ENCODE data around the gene EDARADD. TPM values are rescaled to one million over a fixed set of nuclear protein-coding genes. Genes with fewer than 3 reads are reported as not detected.
"Not testable (repeated sequence)": the region's sequence is repeated elsewhere in the genome, so short reads cannot be mapped to it uniquely, and the experiment has no call there.

EDARADD gene
- total RNA-seq: under 1 TPM; 0.24 to 0.32 TPM
- long read RNA-seq, donor 1: 0 reads
- long read RNA-seq, donor 2: 0 reads

DNA sequence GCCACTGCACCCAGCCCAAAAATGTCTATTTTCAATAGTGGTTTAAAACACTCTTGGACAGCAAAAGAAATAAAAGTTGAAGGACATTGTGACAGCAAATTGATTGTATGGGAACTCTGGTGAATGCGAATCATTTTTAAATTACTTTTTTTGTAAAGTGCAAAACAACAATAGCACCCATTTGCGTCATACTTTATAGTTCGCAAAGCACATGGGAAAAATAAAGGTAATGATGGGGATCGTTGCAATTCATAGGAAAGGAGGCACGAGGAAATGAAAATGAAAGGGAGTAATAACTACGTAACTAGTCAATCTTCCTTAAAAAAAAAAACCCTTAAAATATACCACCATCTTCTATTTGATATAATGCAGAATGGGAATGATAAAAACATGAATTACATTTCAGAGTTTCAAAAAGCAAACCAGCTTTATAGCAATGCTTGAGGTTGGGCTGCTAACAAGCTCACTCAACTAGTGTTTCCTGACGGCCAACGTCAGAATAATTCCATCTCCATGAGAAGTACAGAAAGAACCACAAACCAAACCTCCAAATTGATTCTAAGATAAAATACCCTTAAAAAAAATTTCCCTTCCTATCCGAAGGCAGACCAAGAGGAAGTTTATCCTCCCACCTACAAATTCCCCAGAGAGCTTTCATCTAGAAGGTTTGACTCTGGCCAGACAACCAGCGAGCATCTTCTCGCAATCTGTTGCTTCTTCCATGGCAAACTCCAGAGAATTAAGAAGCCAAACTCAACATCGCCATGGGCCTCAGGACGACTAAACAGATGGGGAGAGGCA lies at the start of gene EDARADD:
TSS of gene EDARADD (plus strand) at position 606 of the 801 bp plus-strand sequence. CDS start at position 765, 159 bp downstream.
- no peak for DNase-seq (ENCODE audit: low spot score)
- intact Hi-C loops (cut with DNase I): no loop called here

DNA sequence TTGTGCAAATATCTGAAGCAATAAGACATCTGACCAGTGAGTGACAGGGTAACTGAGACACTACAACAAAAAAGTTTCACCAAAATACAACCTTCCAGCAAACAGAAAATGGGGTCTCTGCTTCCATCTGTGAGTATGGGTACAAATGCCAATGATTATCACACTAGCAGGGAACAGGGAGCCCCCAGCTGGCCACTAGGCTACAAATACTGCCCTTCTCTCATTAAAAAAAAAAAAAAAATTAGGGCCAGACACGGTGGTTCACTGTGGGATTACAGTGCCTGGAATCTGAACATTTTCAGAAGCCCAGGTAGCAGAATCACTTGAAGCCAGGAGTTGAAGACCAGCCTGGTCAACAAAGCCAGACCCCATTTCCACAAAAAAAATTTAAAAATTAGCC lies 48.4 kb upstream of the EDARADD start:
- intact Hi-C loops (cut with DNase I): no loop called here
- DNase-seq (ENCODE audit: low spot score): no peak

DNA sequence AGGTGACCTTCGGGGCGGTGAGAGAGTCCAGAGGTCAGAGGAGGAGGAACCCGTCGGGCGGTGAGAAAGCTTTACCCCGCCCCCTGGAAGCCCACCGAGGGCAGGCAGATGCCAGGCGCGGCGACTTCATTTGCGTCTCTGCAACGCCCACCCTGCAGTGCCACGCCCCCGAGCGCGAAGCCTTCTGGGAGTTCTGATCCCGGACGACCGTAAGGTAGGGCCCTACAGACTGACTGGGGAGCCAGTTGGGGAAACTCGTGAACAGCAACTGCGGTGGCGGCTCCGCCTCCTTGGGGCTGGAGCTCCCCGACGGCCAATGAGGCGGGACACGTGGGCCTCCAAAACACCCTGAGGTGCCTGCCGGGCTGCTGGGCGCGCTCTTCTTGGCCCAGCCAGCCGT lies 46.0 kb upstream of the EDARADD start:
- DNase-seq (ENCODE audit: low spot score): no peak
- intact Hi-C loops (cut with DNase I): no loop called here

DNA sequence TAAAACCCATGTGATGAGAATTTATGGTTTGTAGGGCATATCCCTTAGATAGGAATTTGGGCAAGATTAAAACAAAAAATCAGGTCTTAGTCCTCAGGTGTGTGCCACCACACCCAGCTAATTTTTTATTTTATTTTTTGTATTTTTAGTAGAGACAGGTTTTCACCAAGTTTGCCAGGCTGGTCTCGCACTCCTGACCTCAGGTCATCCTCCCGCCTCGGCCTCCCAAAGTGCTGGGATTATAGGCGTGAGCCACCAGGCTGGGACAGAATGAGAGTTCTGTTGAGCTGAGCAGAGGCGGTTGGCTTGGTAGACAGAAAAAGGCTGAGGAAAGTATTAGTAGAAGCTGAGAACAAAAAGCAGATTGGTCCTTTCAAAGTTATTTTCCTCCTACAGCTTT lies 43.8 kb upstream of the EDARADD start:
- DNase-seq (ENCODE audit: low spot score): no peak
- intact Hi-C loops (cut with DNase I): no loop called here

DNA sequence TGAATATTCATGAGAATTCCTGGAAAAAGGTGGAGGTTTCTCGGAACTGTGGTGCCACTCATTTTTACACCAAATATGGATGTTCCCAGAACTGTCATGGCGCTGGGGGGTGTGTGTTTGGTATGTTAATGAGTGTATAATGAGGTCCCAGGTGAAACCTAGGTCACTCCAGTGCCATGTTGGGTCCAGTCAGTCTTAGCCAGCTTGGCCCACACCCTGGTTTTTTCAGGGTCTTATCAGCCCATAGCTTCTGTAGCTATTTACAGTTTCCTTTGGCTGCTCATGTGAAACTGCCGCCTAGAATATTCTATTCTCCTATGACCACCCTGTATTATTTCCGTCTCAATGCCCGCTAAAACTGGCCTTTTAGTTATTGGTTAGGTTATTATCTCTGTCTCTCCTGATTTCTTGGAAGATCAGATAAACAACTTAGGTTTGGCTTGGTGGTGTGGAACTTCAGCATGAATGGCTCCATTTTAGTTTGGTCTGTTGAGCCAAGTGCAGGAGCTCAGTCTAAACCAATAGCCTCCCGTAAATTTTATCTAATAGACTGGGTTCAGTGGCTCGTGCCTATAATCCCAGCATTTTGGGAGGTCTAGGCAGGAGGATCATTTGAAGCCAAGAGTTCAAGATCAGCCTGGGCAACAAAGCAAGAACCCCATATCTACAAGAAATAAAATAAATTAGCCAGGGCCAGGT lies 42.1 kb upstream of the EDARADD start:
- intact Hi-C loops (cut with DNase I): no loop called here
- no peak for DNase-seq (ENCODE audit: low spot score)

DNA sequence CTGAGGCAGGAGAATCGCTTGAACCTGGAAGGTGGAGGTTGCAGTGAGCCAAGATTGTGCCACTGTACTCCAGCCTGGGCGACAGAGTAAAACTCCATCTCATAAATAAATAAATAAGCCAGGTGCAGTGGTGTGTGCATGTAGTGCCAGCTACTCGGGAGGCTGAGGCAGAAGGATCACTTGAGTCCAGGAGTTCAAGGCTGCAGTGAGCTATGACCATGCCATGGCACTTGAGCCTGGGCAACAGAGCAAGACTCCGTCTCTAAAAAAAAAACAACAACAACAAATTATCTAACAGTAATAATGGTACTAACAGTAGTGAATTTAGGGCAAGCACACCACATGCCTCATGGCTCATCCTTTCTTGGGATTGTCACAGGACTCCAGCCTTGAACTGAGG lies 41.3 kb upstream of the EDARADD start:
- DNase-seq (ENCODE audit: low spot score); intact Hi-C loops (cut with DNase I): not testable (repeated sequence)

DNA sequence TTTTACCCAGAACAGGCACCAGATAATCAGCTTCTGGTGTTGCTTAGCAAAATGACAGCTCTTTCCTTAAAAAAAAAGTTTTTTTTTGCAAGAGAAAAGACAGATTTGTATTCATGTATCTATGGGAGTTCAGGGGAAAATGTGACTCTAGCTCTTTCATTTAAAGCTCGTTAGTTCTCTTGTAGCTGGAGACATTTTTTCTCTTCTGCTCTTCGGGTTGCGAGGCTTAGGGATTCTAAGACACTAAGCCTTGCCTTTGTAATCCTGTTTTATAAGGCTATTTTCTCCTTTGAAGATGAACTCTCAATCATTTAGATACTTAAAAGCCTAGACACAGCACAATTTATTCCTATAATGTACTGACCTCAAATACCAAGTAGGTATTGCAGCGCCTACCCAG lies 40.3 kb upstream of the EDARADD start:
- no peak for DNase-seq (ENCODE audit: low spot score)
- intact Hi-C loops (cut with DNase I): no loop called here

DNA sequence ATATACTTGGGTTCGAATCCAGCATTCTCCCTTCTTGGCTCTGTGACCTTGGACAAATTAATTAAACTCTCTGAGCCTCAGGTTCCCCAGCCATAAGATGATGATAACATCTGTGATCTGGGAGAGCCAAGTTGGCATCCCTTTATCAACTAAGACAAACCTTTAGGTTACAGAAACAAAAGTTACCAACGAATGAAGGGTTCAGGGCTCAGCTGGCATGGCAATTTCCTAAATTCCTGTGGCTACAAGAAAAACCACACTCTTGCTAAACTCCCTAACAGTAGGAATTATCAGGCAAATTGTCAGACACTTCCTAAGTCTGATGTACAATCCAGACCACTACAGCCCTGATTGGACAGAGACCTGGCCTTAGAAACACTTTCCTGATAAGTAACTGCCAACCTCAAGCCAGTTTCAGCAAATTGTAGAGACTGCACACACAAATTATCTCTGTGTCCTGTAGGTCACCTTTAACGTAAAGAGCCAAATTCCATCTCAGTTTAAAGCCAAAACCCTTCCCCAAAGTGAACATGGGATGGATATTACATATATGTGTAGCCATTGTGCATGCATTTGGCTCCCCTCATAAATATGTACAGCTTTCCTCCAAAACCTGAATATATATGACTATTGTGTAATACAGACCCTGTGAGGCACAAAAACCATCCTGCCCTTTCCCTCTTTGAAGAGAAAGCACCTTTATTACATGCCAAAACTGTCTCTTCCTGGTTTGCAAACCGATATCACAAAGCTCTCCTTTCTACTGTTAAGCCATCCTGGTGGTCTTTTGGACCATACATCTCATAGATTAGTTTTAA lies 39.5 kb upstream of the EDARADD start:
- intact Hi-C loops (cut with DNase I): no loop called here
- no peak for DNase-seq (ENCODE audit: low spot score)

DNA sequence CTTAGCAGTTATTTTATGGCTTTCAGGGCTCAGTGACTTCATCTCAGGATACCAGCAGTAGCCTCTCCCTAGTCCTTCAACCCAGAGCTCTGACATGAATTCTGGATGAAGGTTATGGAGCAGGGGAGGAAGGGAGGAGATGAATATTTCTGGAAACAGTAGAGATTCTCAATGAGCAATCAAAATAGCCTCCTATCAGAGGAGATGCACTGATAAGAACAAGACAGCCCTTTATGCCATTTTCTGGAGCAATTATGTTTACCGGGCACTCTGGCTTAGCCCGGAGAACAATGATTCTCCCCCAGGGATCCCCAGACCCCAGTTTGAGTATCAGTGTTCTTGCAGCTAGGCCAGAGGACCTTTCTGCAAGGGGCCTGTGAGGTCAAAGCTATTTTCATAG lies 37.9 kb upstream of the EDARADD start:
- intact Hi-C loops (cut with DNase I): no loop called here
- DNase-seq (ENCODE audit: low spot score): no peak

DNA sequence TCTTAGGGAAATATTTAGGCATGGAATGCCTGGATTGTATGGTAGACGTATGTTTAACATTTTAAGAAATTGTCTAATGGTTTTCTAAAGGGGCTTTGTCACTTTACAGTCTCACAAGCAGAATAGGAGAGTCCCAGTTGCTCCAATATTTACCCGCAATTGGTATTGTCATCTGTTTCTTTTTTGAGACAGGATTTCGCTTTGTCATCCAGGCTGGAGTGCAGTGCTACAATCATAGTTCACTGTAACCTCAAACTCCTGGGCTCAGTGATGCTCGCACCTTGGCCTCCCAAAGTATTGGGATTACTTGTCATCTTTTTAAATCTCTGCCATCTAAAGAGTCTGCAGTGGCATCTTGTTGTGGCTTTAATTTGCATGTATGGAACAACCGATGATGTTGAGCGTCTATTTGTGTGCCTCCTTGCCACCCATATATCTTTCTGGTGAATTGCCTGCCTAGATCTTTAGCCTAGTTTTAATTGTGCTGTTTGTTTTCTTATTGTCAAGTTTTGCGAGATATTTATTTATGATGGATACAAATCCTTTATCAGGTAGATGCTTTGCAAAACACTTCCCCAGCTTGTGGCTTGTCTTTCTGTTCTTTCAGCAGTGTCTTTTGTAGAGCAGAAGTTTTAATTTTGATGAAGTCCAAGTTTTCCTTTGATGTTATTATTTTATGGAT lies 32.0 kb upstream of the EDARADD start:
- no peak for DNase-seq (ENCODE audit: low spot score)
- intact Hi-C loops (cut with DNase I): no loop called here

DNA sequence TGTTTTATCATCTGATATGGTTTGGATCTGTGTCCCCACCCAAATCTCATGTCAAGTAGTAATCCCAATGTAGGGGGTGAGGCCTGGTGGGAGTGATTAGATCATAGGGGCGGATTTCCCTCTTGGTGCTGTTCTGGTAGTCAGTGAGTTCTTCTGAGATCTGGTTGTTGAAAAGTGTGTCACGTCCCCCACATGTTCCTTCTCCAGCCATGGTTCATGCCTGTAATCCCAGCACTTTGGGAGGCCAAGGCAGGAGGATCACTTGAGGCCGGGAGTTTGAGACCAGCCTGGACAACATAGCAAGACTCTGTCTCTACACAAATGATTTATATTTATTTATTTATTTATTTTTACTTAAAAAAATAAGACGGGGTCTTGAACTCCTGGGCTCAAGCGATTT lies 30.8 kb upstream of the EDARADD start:
- no peak for DNase-seq (ENCODE audit: low spot score)
- intact Hi-C loops (cut with DNase I): no loop called here

DNA sequence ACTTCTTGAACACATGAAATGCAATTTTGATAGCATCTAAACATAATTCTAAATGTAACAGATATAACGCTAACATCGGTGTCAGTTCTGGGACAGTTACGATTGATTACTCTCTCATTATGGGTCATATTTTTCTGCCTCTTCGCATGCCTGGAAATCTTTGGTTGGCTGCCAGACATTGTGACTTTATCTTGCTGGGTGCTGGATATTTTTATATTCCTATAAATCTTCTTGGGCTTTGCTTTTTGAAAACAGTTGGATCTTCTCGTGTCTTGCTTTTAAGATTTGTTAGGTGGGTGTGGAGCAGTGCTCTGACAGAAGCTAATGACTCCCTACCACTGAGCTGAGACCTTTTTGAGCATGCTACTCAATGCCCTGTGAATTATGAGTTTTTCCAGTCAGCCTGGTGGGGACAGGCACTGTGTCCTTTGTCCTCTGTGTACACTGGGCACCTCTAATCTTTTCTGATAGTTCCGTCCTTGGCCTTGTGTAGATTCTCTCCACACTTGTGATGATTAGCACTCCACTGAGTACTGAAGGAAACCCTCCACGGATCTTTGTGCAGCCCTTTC lies 28.0 kb upstream of the EDARADD start:
- no peak for DNase-seq (ENCODE audit: low spot score)
- intact Hi-C loops (cut with DNase I): no loop called here

DNA sequence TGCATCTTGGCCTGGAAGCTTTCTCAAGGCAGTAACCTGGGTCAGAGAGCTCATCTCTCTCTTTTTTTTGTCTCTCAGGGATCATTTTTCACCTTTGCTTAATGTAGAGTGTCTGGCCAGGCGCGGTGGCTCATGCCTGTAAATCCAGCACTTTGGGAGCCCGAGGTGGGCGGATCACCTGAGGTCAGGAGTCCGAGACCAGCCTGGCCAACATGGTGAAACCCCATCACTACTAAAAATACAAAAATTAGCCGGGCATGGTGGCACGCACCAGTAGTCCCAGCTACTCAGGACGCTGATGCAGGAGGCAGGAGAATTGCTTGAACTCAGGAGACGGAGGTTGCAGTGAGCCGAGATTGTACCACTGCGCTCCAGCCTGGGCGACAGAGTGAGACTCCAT lies 27.4 kb upstream of the EDARADD start:
- DNase-seq (ENCODE audit: low spot score); intact Hi-C loops (cut with DNase I): not testable (repeated sequence)

DNA sequence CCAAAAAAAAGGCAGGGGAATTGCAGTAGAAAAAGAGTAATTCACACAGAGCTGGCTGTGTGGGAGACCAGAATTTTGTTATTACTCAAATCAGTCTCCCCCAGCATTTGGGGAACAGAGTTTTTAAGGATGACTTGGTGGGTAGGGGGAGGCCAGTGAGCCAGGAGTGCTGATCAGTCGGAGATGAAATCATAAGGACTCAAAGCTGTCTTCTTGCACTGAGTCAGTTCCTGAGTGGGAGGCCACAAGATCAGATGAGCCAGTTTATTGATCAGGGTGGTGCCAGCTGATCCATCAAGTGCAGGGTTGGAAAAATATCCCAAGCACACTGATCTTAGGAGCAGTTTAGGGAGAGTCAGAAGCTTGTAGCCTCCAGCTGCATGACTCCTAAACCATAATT lies 23.7 kb upstream of the EDARADD start:
- intact Hi-C loops (cut with DNase I): no loop called here
- no peak for DNase-seq (ENCODE audit: low spot score)

DNA sequence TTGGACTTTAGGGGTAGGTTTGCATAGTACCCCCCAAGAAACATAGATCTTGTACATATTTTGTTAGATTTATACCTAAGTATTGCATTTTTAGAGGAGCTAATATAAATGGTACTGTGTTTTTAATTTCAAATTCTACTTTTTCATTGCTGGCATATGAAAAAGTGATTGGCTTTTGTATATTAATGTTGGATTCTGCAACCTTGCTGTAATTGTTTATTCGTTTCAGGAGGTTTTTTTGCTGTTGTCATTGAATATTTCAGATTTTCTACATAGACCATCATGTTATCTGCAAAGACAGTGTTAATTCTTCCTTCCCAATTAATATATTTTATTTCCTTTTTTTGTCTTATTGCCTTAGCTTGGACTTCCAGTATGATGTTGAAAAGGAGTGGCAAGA lies 23.0 kb upstream of the EDARADD start:
- intact Hi-C loops (cut with DNase I): no loop called here
- no peak for DNase-seq (ENCODE audit: low spot score)

DNA sequence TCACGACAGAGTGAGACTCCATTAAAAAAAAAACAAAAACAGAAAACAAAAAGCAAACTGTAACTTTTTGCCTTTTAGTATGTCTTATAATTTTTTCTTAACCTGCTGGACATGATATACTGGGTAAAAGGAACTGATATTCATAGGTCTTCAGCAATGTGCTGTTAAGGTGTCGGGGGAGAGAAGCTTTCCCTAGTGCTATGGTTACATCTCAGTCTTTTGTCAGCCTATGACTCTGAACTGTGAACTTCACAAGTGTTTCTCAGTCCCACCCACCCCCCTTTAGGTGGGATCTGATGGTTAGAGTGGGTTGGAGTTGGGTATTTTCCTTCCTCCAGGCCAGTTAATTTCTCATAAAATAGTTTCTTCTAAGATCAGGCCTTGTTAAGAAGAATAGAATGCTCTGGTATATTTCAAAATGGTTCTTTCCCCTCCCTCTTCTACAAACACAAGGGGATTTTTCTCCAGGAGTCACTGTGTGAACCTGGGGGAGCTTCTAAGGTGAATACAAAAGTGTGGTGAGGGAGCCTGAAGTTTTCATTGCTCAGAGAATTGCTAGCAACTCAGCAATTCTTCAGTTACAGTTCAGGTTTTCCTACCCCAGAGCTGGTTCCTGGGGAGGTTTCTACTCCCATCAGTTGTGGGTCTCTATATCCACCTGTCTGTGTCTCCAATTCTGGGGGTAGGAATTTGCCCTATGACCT lies 16.1 kb upstream of the EDARADD start:
- DNase-seq (ENCODE audit: low spot score): no peak

DNA sequence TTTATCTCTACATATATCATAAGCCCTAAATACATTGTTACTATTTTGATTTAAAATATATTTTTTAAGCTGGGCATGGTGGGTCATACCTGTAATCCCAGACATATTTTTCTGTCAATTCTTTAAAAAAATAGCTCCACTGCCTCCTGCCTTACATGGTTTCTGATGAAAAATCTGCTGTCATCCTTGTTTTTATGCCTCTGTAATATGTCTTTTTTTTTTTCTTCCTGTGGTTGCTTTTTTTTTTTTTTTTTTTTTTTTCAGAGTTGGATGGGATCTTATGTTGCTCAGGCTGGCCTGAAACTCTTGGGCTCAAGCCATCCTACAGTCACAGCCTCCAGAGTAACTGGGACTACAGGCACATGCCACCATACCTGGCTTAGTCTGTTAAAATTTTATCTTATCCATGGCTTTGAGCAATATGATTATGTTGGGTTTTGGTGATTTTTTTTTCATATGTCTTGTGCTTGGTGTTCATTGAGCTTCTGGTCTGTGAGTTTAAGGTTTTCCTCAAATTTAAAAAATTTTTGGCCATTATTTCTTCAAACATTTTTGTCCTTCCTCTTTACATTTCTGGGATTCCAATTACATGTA lies 12.4 kb upstream of the EDARADD start:
- no peak for DNase-seq (ENCODE audit: low spot score)
- intact Hi-C loops (cut with DNase I): no loop called here

More for the DNA sequence above, 16.1 kb upstream of the EDARADD start:
- intact Hi-C loops (cut with DNase I): no loop called here

DNA sequence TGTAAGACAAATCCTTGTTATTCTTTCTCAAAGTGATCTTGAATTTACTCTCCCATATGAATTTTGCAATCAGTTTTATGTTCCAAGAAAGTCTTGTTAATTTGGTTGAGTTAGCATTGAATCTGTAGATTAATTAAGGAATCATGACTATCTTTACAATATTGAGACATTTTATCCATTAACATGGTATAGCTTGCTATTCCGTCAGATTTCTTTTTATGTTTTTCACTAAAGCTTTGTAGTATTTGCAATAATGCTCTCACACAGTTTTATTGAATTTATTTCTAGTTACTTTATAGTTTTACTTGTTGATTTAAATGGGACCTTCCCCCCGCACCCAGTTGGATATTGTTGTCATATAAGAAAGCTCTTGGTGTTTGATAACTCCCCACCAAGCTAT lies 5.8 kb upstream of the EDARADD start:
- intact Hi-C loops (cut with DNase I): no loop called here
- no peak for DNase-seq (ENCODE audit: low spot score)

All from posterior vena cava (tissue), 2 donors.